GM21717 (cell line): ENCODE measurements around the gene CTNND1.
A peak's percentile ranks its signal among the peaks of the same experiment; 100 is the strongest.
"Not testable (repeated sequence)": the region's sequence is repeated elsewhere in the genome, so short reads cannot be mapped to it uniquely, and the experiment has no call there.

Source experiments
- ATAC-seq: cut with Tn5 transposase; IDR thresholded peaks from one replicate; pipeline ENCODE4 v1.9.1; 2021; ENCODE audit warnings: mild to moderate bottlenecking, moderate library complexity; ENCODE audit not compliant: unreplicated experiment

CTNND1 gene

DNA sequence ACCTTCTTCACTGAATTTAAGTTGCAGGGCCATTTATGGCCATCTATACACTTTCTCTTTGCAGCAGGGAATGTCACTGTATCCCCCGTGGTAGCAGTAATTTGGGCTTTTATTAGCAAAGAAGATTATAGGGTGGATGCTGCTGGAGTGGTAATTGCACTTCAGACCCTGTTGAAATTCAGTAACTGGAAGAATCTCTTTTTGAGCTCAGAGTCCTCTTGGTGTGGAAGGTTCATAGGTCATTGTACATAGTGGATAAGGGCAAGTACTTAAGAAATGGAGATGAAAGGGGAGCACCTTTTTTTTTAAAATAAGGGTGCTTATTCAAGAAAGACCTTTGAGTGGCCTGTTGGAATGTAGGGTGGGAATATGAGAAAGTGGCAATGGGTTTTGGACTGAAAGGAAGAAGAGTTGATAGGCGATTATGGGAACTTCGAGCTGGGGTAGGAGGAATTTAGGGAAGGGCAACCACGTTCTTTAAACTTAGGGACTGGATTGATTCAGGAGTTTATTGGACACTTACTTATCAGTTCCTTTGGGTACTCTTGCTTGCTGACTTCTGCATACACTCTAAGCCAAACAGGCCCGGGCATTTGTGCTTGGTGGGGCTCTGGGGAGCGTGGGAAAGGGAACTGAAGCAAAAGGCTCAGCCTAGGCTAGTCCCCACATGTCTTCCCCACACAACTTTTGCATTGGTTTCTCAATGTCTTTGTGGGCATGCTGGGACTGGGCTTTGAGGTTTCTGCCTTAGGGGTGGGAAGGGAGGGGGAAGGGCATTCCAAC lies 26.5 kb downstream of the CTNND1 start:
- ATAC-seq: peak; percentile 44

DNA sequence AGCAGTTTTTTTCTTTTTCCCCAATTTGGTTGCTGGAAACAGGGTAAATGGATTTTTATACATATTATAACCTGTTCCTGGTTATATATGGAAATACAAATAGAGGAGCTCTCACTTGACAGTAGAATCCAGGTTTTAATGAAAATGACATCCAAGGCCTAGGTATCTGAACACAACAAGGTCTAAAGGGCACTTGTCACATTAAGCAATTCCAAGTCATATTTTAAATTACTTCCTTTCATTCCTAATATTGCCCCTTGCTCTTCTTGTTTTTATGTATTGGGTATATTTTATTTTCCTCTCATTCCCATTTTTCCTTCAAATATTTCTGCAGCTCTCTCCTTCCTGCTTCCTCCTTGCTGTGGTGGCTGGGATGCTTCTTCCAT lies 27.1 kb downstream of the CTNND1 start:
- no peak for ATAC-seq

DNA sequence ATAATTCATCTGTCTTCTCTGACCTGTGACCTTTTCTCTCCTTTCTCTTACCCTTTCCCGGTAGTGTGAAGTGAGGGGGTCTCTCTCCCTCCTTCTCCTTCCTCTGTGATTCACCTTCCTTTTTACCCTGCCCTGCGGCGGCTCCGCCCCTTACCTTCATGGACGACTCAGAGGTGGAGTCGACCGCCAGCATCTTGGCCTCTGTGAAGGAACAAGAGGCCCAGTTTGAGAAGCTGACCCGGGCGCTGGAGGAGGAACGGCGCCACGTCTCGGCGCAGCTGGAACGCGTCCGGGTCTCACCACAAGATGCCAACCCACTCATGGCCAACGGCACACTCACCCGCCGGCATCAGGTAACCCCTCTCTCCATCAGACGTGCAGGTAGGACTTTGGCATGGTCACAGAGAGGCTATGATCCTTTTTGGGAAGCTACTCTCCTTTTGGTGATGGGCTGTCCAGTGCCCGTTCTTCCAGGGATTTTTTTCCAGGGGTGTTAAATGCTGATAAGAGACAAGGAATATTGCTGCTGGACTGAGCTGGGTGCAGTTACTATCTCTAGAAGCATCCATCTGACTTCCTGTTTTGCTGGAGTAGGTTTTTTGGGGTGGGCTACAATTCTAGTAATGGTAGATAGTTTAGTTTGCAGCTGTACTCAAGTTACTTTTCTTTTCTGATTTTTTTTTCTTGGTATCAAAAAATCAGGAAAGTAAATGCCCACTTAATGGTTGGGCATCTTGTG lies 29.9 kb downstream of the CTNND1 start:
- ATAC-seq: no peak

DNA sequence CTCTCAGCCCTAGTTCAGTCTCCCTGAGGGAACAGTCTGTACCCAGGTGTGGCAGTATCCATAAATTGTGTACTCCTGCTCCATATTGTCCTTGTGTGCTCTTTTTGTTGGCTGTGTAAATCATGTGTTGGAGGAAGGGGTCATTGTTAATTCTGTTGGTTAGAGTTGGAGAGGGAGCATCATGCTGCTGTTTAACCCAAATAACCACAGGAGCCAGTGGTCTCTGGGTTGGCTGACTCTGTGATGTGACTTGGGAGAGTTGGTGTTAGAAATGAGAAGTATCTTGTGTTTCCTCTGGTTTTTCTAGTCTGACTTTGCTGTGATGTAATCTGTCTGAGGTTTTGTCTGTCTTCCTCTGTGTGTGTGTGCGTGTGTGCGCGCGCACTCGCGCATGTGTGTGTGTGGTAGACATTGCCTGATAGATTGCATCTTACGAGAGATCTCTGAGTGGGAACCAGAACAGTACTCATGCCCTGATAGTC lies 30.5 kb downstream of the CTNND1 start:
- peak; percentile 76 for ATAC-seq

DNA sequence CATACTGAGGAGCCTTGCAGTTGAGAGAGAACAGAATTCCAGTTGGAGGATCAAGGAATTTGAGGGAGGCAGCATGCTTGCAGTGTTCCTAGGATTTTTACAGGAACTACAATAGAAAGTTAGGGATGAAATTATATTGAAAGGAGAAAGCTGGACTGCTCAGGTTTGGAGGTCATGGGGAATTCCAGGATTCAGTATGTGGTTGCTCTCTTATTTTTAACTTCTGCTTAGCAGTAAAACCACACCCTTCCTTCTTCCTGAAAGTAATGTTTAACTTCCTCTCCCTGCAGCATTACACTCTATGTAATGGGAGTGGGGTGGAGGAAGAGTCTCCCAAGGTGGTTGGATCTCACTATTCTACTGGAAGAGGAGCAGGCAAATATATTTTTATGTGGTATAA lies 31.3 kb downstream of the CTNND1 start:
- peak; percentile 36 for ATAC-seq

DNA sequence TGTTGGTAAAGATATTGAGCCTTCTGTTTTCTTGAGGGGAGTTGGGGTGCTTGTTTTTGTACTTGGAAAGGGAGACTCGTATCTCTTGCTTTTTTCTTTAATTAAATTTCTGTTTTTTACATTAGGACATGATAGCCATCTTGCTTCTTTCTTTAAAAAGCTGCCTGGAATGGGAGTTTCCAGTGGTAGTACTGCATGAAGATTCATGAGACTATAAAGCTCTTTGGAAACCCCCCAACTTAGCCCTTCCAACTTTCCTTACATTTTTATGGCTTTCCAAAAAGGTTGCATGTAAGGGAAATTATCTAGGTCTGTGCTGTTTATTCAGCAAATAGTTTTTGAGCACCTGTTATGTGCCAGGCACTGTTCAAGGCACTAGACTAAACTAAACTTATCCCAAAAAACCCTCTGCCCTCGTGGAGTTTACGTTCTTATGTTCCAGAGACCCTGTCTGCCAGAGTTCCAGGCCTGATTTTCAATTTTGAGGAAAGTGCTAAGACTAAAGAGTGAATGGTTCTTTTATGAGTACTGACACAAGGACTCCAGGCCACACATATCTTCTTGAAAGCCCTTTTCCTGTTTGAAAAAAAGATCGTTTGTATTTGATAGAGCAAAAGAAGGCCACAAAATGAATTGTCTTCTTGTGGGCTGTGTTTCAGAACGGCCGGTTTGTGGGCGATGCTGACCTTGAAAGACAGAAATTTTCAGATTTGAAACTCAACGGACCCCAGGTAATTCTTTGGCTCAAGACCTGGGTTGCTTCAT lies 31.9 kb downstream of the CTNND1 start:
- no peak for ATAC-seq

DNA sequence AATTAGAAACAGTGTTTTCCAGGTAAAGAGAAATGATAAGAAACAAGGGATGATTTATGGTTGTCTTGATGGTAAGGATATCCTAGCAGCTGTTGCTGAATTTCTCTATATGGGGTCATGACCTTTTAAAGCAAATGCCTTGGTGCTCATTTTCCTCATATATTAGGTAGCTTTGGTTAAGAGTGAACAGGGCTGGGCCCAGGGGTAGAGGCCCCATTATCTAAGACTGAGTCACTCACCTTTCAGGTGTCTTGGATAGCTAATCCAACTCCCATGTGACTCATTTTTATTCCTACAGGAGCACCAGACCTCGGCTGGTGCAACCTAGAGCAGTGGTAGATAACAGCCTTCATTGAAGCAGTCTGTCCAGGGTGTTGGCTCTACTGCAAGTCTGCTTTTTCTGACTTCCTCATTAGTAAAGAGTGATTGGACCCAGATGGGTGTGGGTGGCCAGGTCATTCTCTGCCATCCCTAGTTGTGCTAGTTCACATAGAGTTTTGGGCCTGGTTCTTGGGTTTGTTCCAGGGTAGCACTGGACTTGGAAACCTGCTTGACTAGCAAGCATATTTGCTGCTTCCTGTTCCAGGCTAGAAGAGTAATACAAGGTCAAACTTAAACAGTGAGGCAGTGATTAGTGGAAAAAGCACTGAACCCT lies 37.4 kb downstream of the CTNND1 start:
- ATAC-seq: no peak

DNA sequence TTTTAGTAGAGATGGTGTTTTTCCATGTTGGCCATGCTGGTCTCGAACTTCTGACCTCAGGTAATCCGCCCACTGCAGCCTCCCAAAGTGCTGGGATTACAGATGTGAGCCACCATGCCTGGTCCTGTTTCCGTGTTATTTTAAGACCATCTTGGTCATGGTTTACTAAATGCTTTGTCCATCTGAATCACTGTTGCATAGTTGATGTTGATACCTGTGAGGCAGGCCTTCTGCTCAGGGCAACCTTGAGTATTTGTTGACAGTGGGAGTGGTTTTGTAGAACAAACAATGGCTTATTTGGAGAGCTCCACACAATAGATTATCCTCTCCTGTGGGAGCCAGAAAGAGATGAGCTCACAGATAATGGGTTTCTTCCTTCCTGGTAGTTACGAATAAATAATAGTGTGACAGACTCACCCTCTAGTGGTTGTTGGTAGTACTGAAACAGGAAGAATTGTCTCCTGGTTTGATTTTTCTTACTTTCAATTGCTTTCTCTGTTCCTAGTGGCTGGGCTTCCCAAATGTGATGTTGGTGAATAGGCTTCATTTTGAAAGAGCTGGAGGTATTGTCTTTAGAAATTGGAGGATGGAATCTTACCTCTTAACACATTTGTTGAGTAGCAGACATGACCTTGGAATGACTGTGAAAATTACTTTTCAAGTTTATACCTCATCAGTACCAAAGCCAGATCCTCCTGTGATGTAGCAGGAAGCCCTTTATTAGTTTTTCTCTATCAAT lies 39.0 kb downstream of the CTNND1 start:
- peak; percentile 75 for ATAC-seq

DNA sequence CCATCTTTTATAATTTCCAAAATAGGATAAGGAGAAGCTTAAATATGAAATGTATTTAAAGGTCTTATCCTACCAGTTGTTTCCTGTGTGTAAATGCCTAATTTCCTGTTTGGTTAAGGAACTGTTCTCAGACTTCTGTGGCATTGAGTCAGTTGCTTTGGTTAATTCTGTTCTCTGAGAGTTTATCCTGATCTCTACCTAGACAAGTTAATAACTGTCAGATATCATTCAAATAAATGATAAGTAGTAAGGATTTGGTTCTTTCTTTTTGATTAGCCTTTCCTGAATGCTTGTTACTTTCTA lies 39.5 kb downstream of the CTNND1 start:
- no peak for ATAC-seq

DNA sequence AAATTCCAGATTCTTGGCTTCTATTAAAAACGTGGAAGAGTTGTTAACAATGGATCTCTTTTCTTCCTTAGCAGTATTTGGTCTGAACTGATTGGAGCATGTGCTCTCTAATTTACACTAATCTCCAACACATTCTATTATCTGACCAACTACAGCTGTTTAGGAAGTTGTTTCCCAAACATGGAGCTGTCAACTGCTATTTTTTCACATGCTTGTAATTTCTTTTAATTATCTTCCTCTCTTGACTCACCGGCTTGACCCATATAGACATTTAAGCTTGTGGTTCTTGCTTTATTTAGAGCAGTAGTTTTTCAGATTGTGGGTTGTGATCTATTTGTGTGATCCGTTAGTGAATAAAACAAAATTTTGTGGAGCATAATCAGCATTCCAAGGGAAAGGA lies 40.8 kb downstream of the CTNND1 start:
- ATAC-seq: no peak

DNA sequence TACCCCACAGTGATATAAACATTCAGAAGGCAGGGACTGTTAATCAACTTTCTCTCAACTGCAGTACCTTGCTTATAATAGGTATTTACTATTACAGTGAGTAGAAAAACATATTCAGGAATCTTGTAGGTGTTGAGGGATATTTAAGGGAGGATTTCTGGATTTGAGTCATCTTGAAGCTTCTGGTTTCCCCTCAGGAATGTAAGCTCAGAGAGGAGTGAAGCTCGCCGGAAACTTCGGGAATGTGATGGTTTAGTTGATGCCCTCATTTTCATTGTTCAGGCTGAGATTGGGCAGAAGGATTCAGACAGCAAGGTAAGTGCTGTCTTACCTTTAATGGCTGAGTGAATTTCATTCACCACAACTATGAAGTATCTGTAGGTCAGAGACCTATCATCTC lies 42.9 kb downstream of the CTNND1 start:
- no peak for ATAC-seq

DNA sequence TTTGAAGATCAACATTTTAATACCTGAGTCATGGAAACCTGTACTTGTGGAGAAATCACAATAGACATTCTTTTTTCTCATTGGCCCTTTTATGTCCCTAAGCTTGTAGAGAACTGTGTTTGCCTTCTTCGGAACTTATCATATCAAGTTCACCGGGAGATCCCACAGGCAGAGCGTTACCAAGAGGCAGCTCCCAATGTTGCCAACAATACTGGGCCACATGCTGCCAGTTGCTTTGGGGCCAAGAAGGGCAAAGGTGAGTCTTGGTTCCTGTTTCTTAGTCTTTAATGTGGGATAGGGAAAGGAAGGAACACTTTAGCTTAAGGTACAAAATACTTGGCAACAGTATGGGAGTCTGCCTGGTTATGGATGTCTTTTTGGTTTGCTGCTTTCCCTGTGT lies 44.2 kb downstream of the CTNND1 start:
- ATAC-seq: no peak

DNA sequence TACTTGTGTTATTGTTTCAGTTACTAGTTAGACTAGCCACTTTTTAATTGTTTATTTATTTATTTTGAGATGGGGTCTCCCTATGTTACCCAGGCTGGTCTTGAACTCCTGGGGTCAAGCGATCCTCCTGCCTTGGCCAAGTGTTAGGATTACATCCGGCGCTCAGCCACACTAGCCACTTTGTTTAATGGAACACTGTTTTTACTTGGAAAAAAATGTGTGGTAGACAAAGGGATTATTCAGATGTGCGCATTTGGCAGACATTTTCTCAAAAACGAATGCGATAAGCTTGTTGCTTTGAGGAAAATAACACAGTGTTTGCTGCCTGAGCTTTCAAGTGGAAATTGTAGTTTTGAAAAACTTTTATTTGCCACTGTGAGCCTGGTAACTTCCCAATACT lies 51.0 kb downstream of the CTNND1 start:
- no peak for ATAC-seq

DNA sequence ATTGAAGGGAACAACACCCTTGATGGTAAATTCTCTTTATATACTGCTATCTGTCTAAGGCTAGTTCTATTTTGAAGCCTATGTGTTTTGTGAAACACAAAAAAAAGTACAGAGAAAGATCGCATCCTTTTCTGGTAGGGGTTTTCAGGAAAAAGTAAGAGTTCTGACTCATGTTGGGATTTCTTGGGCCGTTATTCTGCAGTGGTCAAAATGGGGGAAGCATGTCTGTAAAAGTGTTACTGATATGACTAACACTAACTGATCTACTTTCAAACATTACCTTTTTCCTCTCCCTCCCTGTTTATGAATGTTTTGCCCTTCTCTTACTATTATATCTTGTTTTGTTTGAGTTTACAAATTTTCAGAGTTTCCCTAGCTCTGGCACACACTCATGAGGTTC lies 53.9 kb downstream of the CTNND1 start:
- ATAC-seq: peak; percentile 86

DNA sequence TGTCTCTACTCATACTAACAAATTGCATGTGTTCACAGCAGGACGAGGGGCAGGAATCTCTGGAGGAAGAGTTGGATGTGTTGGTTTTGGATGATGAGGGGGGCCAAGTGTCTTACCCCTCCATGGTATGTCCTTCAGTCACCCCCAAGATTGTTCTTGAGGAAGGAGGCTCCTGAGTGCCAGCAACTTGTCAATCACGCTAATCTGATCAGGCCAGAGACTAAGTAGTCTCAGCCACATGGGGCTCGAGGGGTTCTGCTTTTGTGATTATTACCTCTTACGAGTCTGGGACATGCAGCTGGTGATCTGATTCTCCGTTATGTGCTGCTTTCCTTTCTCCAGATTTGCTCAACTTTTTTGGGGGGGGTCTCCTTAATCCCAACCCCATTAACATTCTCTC lies 54.3 kb downstream of the CTNND1 start:
- ATAC-seq: no peak

DNA sequence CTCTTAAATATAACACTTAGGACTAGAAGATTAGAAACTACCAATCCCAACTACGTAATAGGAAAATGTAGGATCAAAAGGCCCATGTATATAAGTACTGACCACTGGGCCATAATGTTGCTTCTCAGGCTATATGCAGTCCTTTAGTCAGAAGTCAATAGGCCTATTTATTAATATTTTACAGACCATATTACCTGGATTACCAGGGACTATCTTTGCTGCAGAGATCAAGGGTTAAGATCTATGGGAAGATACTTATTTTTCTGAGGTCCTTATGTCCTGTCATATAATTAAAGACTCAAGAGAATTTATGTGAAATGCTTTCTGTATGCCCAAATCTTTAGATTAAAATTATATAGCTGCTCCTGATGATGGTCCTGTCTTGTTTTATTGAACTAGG lies 57.2 kb downstream of the CTNND1 start:
- no peak for ATAC-seq

DNA sequence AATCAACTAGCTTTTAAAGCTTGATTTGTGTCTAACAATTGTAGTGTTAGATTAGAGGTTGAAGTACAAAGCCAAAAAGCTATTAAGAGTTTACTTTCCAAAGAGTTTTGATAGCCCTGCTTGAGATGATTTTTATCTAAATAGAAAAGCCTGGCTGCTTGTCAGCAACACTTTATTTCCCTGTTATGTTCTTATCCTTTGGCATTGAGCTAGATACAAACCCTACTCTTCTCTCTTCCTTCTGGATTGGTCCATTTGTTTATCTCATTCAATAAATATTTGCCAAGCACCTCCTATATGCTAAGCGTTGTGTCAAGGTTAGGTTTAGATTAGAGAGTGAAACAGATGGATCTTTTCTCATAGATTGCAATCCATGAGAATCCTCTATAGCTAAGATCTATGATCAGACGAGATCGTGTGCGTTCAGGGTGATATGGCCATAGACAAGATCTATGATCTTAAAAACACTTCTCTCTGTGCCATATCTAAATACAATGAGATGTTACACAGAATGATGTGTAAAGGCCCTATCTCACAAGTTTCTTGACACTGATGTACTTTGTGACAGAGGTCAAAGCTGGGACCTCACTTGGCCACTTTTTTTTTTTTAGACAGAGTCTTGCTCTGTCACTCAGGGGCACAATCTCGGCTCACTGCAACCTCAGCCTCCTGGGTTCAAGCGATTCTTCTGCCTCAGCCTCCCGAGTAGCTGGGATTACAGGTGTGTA lies 57.8 kb downstream of the CTNND1 start:
- ATAC-seq: no peak

DNA sequence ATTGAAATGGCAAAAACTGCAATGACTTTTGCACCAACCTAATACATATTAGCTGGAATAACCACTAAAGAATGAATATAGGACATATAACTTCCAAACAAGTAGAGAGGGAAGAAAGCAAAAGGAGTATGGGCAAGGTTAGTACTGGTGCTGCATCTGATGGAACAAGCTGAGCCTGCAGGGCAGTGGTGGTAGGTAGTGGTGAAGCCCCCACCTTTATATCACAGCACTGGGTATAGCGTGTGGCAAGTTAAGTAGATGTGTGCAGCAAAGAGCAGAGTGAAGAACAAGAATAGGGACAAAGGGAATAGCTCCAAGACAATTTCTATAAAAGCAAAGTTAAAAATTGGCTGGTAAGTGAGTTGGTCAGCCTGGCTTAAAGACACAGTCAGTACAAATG lies 62.3 kb downstream of the CTNND1 start:
- ATAC-seq: no peak

DNA sequence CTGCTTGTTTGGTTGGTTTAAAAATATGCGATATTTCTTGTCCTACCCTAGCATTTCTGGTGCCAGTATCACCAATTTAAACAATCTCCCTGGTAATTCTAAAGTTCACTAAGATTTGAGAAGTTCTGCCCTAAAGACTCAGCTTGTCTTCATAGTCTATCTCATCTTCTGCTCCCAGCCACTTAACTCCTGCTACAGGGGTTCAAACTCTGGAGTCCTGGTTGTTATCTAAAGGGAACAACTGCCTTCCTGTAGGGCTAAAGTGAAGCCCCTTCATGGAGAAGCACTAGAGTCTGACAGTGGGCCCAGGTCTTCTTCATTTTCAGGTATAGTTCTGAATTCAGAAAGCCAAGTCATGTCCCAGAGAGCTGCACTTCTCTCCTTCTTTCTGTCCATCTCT lies 73.2 kb downstream of the CTNND1 start:
- ATAC-seq: no peak

DNA sequence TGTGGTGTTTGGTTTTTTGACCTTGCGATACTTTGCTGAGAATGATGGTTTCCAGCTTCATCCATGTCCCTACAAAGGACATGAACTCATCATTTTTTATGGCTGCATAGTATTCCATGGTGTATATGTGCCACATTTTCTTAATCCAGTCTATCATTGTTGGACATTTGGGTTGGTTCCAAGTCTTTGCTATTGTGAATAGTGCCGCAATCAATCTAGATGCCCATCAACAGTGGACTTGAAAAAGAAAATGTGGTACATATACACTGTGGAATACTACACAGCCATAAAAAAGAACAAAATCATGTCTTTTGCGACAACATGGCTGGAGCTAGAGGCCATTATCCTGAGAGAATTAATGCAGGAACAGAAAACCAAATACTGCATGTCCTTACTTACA lies 77.0 kb downstream of the CTNND1 start:
- ATAC-seq: not testable (repeated sequence)
